ENCODE results near the gene SPINDOC.
A peak's percentile ranks its signal among the peaks of the same experiment; 100 is the strongest.

SPINDOC gene

GRCh38 chr11:63813035-63813562, at the start of gene SPINDOC:
Gene SPINDOC (plus strand): TSS chr11:63813456. CDS start chr11:63813687, 231 bp downstream.
- H3K4me1 Mint-ChIP-seq: peaks cover 19% of the 10 kb centered on the region
- no peaks in the 10 kb centered on the region for H3K27me3 Mint-ChIP-seq
- H3K27ac Mint-ChIP-seq: no peak within 1 kb of the TSS
- peaks cover 7% of the 10 kb centered on the region for H3K36me3 Mint-ChIP-seq
- H3K9me3 Mint-ChIP-seq: no peaks in the 10 kb centered on the region
- ATAC-seq (ENCODE audit: low read depth) (peak; percentile 91), DNase-seq (ENCODE audit: low spot score in 2 of 2) (peak; percentile 53 to 70)
- H3K4me3 Mint-ChIP-seq: peak within 1 kb of the TSS; percentile 84

GRCh38 chr11:63763496-63764339, 49.5 kb upstream of the SPINDOC start:
- no peaks in the 10 kb centered on the region for H3K36me3 Mint-ChIP-seq

GRCh38 chr11:63764340-63764678, 48.9 kb upstream of the SPINDOC start:
- Mint-ChIP-seq H3K27me3 (no peaks in the 10 kb centered on the region), H3K4me1 (peaks cover 4% of the 10 kb centered on the region), H3K36me3 (no peaks in the 10 kb centered on the region), H3K27ac (no peak overlapping the region), H3K9me3 (no peaks in the 10 kb centered on the region), H3K4me3 (no peak overlapping the region)
- DNase-seq (ENCODE audit: low spot score in 2 of 2) (no peak), ATAC-seq (ENCODE audit: low read depth) (no peak)

More at GRCh38 chr11:63763496-63764339, 49.5 kb upstream of the SPINDOC start:
- H3K4me3 Mint-ChIP-seq: no peak overlapping the region
- no peak for ATAC-seq (ENCODE audit: low read depth)
- no peaks in the 10 kb centered on the region for H3K9me3 Mint-ChIP-seq
- H3K27me3 Mint-ChIP-seq: no peaks in the 10 kb centered on the region
- DNase-seq (ENCODE audit: low spot score in 2 of 2): no peak
- no peak overlapping the region for H3K27ac Mint-ChIP-seq
- H3K4me1 Mint-ChIP-seq: peaks cover 4% of the 10 kb centered on the region

GRCh38 chr11:63764679-63765647, 48.3 kb upstream of the SPINDOC start:
- ATAC-seq (ENCODE audit: low read depth): no peak
- H3K4me1 Mint-ChIP-seq: peaks cover 4% of the 10 kb centered on the region
- H3K36me3 Mint-ChIP-seq: no peaks in the 10 kb centered on the region
- H3K9me3 Mint-ChIP-seq: no peaks in the 10 kb centered on the region
- no peak overlapping the region for H3K4me3 Mint-ChIP-seq
- no peaks in the 10 kb centered on the region for H3K27me3 Mint-ChIP-seq
- no peak overlapping the region for H3K27ac Mint-ChIP-seq
- no peak for DNase-seq (ENCODE audit: low spot score in 2 of 2)

- H3K4me3 Mint-ChIP-seq: no peak overlapping the region
- no peaks in the 10 kb centered on the region for H3K36me3 Mint-ChIP-seq
- no peak overlapping the region for H3K27ac Mint-ChIP-seq
- H3K4me1 Mint-ChIP-seq: peaks cover 4% of the 10 kb centered on the region
- no peak for DNase-seq (ENCODE audit: low spot score in 2 of 2)
- no peaks in the 10 kb centered on the region for H3K27me3 Mint-ChIP-seq
- H3K9me3 Mint-ChIP-seq: no peaks in the 10 kb centered on the region
- ATAC-seq (ENCODE audit: low read depth): no peak
These were observed 47.5 kb upstream of the SPINDOC start for GRCh38 chr11:63765688-63766241.

GRCh38 chr11:63766531-63767235, 46.6 kb upstream of the SPINDOC start:
- ATAC-seq (ENCODE audit: low read depth): no peak
- H3K36me3 Mint-ChIP-seq: no peaks in the 10 kb centered on the region
- no peak for DNase-seq (ENCODE audit: low spot score in 2 of 2)
- H3K4me1 Mint-ChIP-seq: peaks cover 4% of the 10 kb centered on the region
- peaks cover 2% of the 10 kb centered on the region for H3K27me3 Mint-ChIP-seq
- no peak overlapping the region for H3K27ac Mint-ChIP-seq
- peak overlapping the region; percentile 92 for H3K4me3 Mint-ChIP-seq
- no peaks in the 10 kb centered on the region for H3K9me3 Mint-ChIP-seq

- no peaks in the 10 kb centered on the region for H3K36me3 Mint-ChIP-seq
- peak overlapping the region; percentile 72 for H3K27ac Mint-ChIP-seq
- H3K27me3 Mint-ChIP-seq: peaks cover 2% of the 10 kb centered on the region
- DNase-seq (ENCODE audit: low spot score in 2 of 2): no peak
- H3K4me1 Mint-ChIP-seq: peaks cover 4% of the 10 kb centered on the region
- H3K4me3 Mint-ChIP-seq: peak overlapping the region; percentile 92
- no peaks in the 10 kb centered on the region for H3K9me3 Mint-ChIP-seq
- no peak for ATAC-seq (ENCODE audit: low read depth)
These were observed 46.0 kb upstream of the SPINDOC start for GRCh38 chr11:63767267-63767564.

GRCh38 chr11:63767565-63768236, 45.6 kb upstream of the SPINDOC start:
- Mint-ChIP-seq H3K27ac (peak overlapping the region; percentile 72), H3K4me3 (peak overlapping the region; percentile 92), H3K4me1 (peaks cover 4% of the 10 kb centered on the region), H3K36me3 (no peaks in the 10 kb centered on the region), H3K27me3 (peaks cover 2% of the 10 kb centered on the region), H3K9me3 (no peaks in the 10 kb centered on the region)
- ATAC-seq (ENCODE audit: low read depth): peak; percentile 1
- peak; percentile 11 to 37 for DNase-seq (ENCODE audit: low spot score in 2 of 2)

- H3K36me3 Mint-ChIP-seq: no peaks in the 10 kb centered on the region
- H3K27me3 Mint-ChIP-seq: peaks cover 2% of the 10 kb centered on the region
- DNase-seq (ENCODE audit: low spot score in 2 of 2): peak; percentile 73 to 89
- peaks cover 4% of the 10 kb centered on the region for H3K4me1 Mint-ChIP-seq
- peak within 1 kb of the TSS; percentile 92 for H3K4me3 Mint-ChIP-seq
- H3K27ac Mint-ChIP-seq: peak within 1 kb of the TSS; percentile 72
- no peaks in the 10 kb centered on the region for H3K9me3 Mint-ChIP-seq
- ATAC-seq (ENCODE audit: low read depth): peak; percentile 71
These were observed 44.8 kb upstream of the SPINDOC start, which contains the start of gene ZFTA for GRCh38 chr11:63768237-63769041. Gene ZFTA (minus strand): TSS chr11:63768775. CDS start chr11:63768622, 153 bp downstream.

GRCh38 chr11:63769042-63769713, 44.1 kb upstream of the SPINDOC start:
- H3K27ac Mint-ChIP-seq: no peak overlapping the region
- H3K36me3 Mint-ChIP-seq: no peaks in the 10 kb centered on the region
- peak overlapping the region; percentile 50 for H3K4me3 Mint-ChIP-seq
- DNase-seq (ENCODE audit: low spot score in 2 of 2): peak; percentile 33 to 61
- H3K27me3 Mint-ChIP-seq: peaks cover 2% of the 10 kb centered on the region
- peak; percentile 57 for ATAC-seq (ENCODE audit: low read depth)
- no peaks in the 10 kb centered on the region for H3K9me3 Mint-ChIP-seq
- peaks cover 4% of the 10 kb centered on the region for H3K4me1 Mint-ChIP-seq

- H3K27ac Mint-ChIP-seq: no peak overlapping the region
- no peaks in the 10 kb centered on the region for H3K9me3 Mint-ChIP-seq
- ATAC-seq (ENCODE audit: low read depth): no peak
- H3K4me3 Mint-ChIP-seq: peak overlapping the region; percentile 75
- H3K36me3 Mint-ChIP-seq: no peaks in the 10 kb centered on the region
- peaks cover 4% of the 10 kb centered on the region for H3K4me1 Mint-ChIP-seq
- peaks cover 2% of the 10 kb centered on the region for H3K27me3 Mint-ChIP-seq
- no peak for DNase-seq (ENCODE audit: low spot score in 2 of 2)
These were observed 43.4 kb upstream of the SPINDOC start for GRCh38 chr11:63769714-63770455.

Data from memory B cell (primary cell).